ENCODE results near the gene CAMTA1. TPM values are rescaled to one million over a fixed set of nuclear protein-coding genes. Genes with fewer than 3 reads are reported as not detected.

Gene CAMTA1
- total and polyA plus RNA-seq, 2 experiments from 2014 or later: 89.0 to 145 TPM

DNA sequence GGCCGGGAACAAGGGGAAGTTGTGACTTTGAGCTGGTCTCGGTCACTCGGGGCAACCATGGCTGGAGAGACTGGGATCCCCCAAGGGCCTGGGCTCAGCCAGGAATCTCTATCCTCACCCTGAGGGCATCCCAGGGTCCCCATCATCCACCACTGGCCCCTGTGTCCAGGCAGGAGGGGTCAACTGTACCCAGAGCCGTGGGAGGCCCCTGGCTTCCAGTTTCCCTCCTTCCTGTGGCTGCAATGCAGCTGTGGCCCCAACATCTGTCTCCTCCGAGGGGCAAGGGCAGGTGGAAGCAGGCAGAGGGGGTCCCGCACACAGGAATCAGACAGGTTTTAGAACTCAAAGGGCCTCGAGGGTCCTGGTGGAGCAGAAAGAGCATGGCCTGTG is 653.1 kb downstream of the CAMTA1 start:
- TF ChIP-seq EZH2 (IDR thresholded peaks at IDR 0.05; ENCODE audit: borderline replicate concordance): no peak
- TF ChIP-seq, protein P1, sequence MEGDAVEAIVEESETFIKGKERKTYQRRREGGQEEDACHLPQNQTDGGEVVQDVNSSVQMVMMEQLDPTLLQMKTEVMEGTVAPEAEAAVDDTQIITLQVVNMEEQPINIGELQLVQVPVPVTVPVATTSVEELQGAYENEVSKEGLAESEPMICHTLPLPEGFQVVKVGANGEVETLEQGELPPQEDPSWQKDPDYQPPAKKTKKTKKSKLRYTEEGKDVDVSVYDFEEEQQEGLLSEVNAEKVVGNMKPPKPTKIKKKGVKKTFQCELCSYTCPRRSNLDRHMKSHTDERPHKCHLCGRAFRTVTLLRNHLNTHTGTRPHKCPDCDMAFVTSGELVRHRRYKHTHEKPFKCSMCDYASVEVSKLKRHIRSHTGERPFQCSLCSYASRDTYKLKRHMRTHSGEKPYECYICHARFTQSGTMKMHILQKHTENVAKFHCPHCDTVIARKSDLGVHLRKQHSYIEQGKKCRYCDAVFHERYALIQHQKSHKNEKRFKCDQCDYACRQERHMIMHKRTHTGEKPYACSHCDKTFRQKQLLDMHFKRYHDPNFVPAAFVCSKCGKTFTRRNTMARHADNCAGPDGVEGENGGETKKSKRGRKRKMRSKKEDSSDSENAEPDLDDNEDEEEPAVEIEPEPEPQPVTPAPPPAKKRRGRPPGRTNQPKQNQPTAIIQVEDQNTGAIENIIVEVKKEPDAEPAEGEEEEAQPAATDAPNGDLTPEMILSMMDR (IDR thresholded peaks at IDR 0.05; ENCODE audit: poor library complexity): no peak
- Histone ChIP-seq H3K9me3 (ENCODE audit: low read depth) (no peaks in the 10 kb centered on the region), H3K27ac (no peak overlapping the region), H3K4me1 (ENCODE audit: insufficient read depth) (no peaks in the 10 kb centered on the region), H3K4me2 (no peak overlapping the region), H4K20me1 (ENCODE audit: insufficient read depth, poor library complexity, severe bottlenecking) (no peaks in the 10 kb centered on the region), H3K79me2 (no peaks in the 10 kb centered on the region), H3K27me3 (no peaks in the 10 kb centered on the region), H3K36me3 (replicated peaks; ENCODE audit: insufficient read depth, low read depth) (no peaks in the 10 kb centered on the region), H2AFZ (no peak overlapping the region), H3K9me2 (replicated peaks; ENCODE audit: insufficient read depth) (no peaks in the 10 kb centered on the region), H3K4me3 (no peak overlapping the region)
- 90% methylated on average over 7 of the region's 7 CpGs for WGBS (ENCODE audit: low lambda C conversion rate, missing lambda C conversion rate)
- no peak for DNase-seq (ENCODE audit: low spot score)

DNA sequence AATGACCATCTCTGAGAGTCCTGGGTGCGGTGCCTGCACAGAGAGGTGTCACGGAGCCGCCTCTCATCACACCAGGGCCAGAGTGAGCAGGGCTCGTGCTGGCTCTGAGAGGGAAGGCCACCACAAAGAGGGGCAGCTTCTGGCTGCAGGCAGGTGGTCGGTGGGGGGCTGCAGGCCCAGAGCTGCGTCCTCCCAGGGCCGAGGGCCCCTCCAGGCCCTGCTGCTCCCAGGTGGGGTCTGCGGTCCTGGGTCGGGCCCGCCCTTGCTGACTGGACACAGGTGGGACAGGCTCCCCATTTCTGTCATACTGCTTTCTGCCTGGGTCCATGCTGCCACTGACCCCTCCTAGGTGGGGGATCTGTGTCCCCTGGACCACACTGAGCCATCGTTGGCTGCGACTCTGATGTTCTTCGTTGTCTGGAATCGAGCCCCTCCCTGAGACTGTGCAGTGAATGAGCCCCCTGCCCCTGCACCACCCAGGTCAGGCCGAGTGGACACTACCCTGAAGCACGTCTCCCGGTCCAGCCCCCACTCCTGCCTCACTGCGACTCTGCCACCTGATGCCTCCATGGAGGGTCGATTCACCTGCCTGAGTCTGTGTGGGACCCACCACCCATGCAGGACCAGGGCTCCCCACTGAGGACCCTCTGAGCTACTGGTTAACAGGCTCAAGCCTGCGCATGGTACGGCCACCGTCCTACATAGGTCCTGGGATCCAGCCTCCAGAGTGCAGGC is 653.8 kb downstream of the CAMTA1 start:
- Histone ChIP-seq H3K9me3 (ENCODE audit: low read depth) (no peaks in the 10 kb centered on the region), H3K9me2 (replicated peaks; ENCODE audit: insufficient read depth) (no peaks in the 10 kb centered on the region), H2AFZ (no peak overlapping the region), H3K4me3 (no peak overlapping the region), H3K79me2 (no peaks in the 10 kb centered on the region), H3K36me3 (replicated peaks; ENCODE audit: insufficient read depth, low read depth) (no peaks in the 10 kb centered on the region), H3K4me1 (ENCODE audit: insufficient read depth) (no peaks in the 10 kb centered on the region), H3K27ac (no peak overlapping the region), H3K27me3 (no peaks in the 10 kb centered on the region), H3K4me2 (no peak overlapping the region), H4K20me1 (ENCODE audit: insufficient read depth, poor library complexity, severe bottlenecking) (no peaks in the 10 kb centered on the region)
- no peak for DNase-seq (ENCODE audit: low spot score)
- TF ChIP-seq EZH2phosphoT487 (IDR thresholded peaks at IDR 0.05; ENCODE audit: low read depth, severe bottlenecking, unreplicated experiment): no peak
- TF ChIP-seq EZH2 (IDR thresholded peaks at IDR 0.05; ENCODE audit: borderline replicate concordance): no peak
- TF ChIP-seq, protein P1 (IDR thresholded peaks at IDR 0.05; ENCODE audit: poor library complexity): no peak
- WGBS (ENCODE audit: low lambda C conversion rate, missing lambda C conversion rate): 97% methylated on average over 17 of the region's 22 CpGs

DNA sequence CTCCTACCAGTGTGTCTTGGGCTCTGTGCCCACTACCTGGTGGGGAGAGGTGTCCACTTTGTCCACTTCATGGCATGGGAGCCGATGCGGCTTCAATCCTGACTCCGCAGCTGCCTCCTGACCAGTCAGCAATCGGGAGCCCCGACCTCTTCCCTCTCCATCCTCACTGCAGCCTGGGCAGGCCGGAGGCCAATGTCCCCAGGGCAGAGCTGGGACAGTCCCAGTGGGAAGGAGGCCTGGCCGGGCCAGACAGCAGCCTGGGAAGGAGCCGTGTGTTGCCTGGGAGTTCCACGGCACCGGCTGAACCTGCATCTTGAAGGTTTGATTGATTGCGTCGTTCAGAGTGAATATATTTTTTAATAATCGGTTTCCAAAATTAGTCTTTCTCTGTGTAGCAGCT is 654.9 kb downstream of the CAMTA1 start:
- Histone ChIP-seq H3K27ac (no peak overlapping the region), H3K4me3 (no peak overlapping the region), H3K4me1 (ENCODE audit: insufficient read depth) (no peaks in the 10 kb centered on the region), H3K27me3 (no peaks in the 10 kb centered on the region), H3K79me2 (no peaks in the 10 kb centered on the region), H3K36me3 (replicated peaks; ENCODE audit: insufficient read depth, low read depth) (no peaks in the 10 kb centered on the region), H3K9me2 (replicated peaks; ENCODE audit: insufficient read depth) (no peaks in the 10 kb centered on the region), H4K20me1 (ENCODE audit: insufficient read depth, poor library complexity, severe bottlenecking) (no peaks in the 10 kb centered on the region), H3K9me3 (ENCODE audit: low read depth) (no peaks in the 10 kb centered on the region), H3K4me2 (no peak overlapping the region), H2AFZ (no peak overlapping the region)
- DNase-seq (ENCODE audit: low spot score): no peak
- 91% methylated on average over 13 of the region's 13 CpGs for WGBS (ENCODE audit: low lambda C conversion rate, missing lambda C conversion rate)
- TF ChIP-seq, protein P1 (IDR thresholded peaks at IDR 0.05; ENCODE audit: poor library complexity): no peak
- TF ChIP-seq EZH2 (IDR thresholded peaks at IDR 0.05; ENCODE audit: borderline replicate concordance) (no peak), EZH2phosphoT487 (IDR thresholded peaks at IDR 0.05; ENCODE audit: low read depth, severe bottlenecking, unreplicated experiment) (no peak)

All from hepatocyte (in vitro differentiated cells).